K562 (cell line): ENCODE results near the gene PYGO2. TPM values are rescaled to one million over a fixed set of nuclear protein-coding genes. Genes with fewer than 3 reads are reported as not detected.

ENCODE experiments used
- ATF2 ChIP-seq: sonication (generic); formaldehyde crosslinking; IDR thresholded peaks from 2 replicates; pipeline ENCODE4 v1.8.1; 2022; ENCODE audit warnings: missing genetic modification reagents
- BRD4 ChIP-seq: fragments of 200-600 bp; sonication (generic); IDR thresholded peaks from 2 replicates; pipeline ENCODE4 v1.6.1; 2017; ENCODE audit warnings: inconsistent platforms
- C11orf30 ChIP-seq: fragments of 450-650 bp; IDR thresholded peaks from 2 replicates; pipeline ENCODE4 v1.6.1; 2016; ENCODE audit warnings: low read depth, mild to moderate bottlenecking
- CHD4 ChIP-seq: fragments of 200-600 bp; sonication (generic); IDR thresholded peaks from 3 replicates; pipeline ENCODE4 v1.6.1; 2012; ENCODE audit warnings: low read depth, mild to moderate bottlenecking, mixed read lengths, low read length, inconsistent platforms; ENCODE audit not compliant: insufficient read depth, insufficient replicate concordance, poor library complexity, severe bottlenecking
- CREM ChIP-seq: IDR thresholded peaks from 2 replicates; pipeline ENCODE4 v1.6.1; 2014; ENCODE audit warnings: antibody characterized with exemption, low read depth
- EGR1 ChIP-seq: fragments of 450-650 bp; conservative IDR thresholded peaks from 2 replicates; pipeline ENCODE4 v1.6.1; 2017; ENCODE audit warnings: mild to moderate bottlenecking
- FOXK1 ChIP-seq: sonication (generic); formaldehyde crosslinking; IDR thresholded peaks from 2 replicates; pipeline ENCODE4 v1.8.0; 2022; ENCODE audit warnings: missing genetic modification reagents, mild to moderate bottlenecking, borderline replicate concordance
- FUS ChIP-seq: fragments of 200-400 bp; formaldehyde crosslinking; optimal IDR thresholded peaks from 2 replicates; pipeline ENCODE3; 2017; ENCODE audit warnings: low read depth, low read length
- NEUROD1 ChIP-seq: fragments of 150-350 bp; IDR thresholded peaks from 2 replicates; pipeline ENCODE4 v1.6.1; 2014; ENCODE audit warnings: borderline replicate concordance, low read length, low read depth; ENCODE audit not compliant: partially characterized antibody
- SMAD1 ChIP-seq: fragments of 150-350 bp; IDR thresholded peaks from 2 replicates; pipeline ENCODE4 v1.6.1; 2014; ENCODE audit warnings: low read length, low read depth; ENCODE audit not compliant: partially characterized antibody
- TRIM28 ChIP-seq: fragments of 450-650 bp; IDR thresholded peaks from 2 replicates; pipeline ENCODE4 v1.6.1; 2017
- ZNF217 ChIP-seq: sonication (generic); formaldehyde crosslinking; IDR thresholded peaks from 2 replicates; pipeline ENCODE4 v1.8.0; 2022; ENCODE audit warnings: mild to moderate bottlenecking, missing genetic modification reagents
- ZNF398 ChIP-seq: fragments of 250-450 bp; sonication (Bioruptor Pico); IDR thresholded peaks from 2 replicates; pipeline ENCODE4 v1.8.0; 2021; ENCODE audit warnings: moderate library complexity, mild to moderate bottlenecking, inconsistent platforms
- ZNF764 ChIP-seq: fragments of 250-450 bp; sonication (Bioruptor Pico); IDR thresholded peaks from 2 replicates; pipeline ENCODE4 v1.4.0; 2020; ENCODE audit warnings: low read depth, mild to moderate bottlenecking, moderate library complexity
- polyA plus RNA-seq, 8 experiments: library from polyadenylated mRNA; depleted of rRNA in 4 of 8; stranded (reverse) in 5 of 8; unstranded in 3 of 8; fragments of >200 nt; fragmentation: Nextera tagmentation in 2 of 8; fragmentation: Illumina TruSeq in 1 of 8; extraction: Ambion mirVana in 2 of 8; extraction: Trizol in 1 of 8; gene quantifications; 2 replicates each; pipeline versions ENCODE4 v1.2.1 to v1.2.3, GENCODE V29; 2011 to 2014; ENCODE audit warnings: inconsistent platforms in 1 of 8, missing spikeins in 1 of 8
- total RNA-seq, 7 experiments: library from RNA; depleted of rRNA in 6 of 7; stranded (reverse); fragments of >200 nt in 6 of 7; fragmentation: Illumina TruSeq in 2 of 7; extraction: Trizol in 2 of 7; gene quantifications; 2 replicates each; pipeline versions ENCODE4 v1.2.1 to v1.2.3, GENCODE V29; 2011 to 2021; ENCODE audit warnings: low replicate concordance in 1 of 7
- TF ChIP-seq, protein P1 (sequence below): fragments of 450-650 bp; formaldehyde crosslinking; IDR thresholded peaks from 2 replicates; pipeline ENCODE4 v1.4.0; 2020; ENCODE audit warnings: mild to moderate bottlenecking
- TF ChIP-seq, protein P2 (sequence below): sonication (generic); formaldehyde crosslinking; IDR thresholded peaks from 2 replicates; pipeline ENCODE4 v1.8.0; 2022; ENCODE audit warnings: missing genetic modification reagents, mild to moderate bottlenecking, moderate library complexity, borderline replicate concordance
- TF ChIP-seq, protein P3 (sequence below): fragments of 450-650 bp; IDR thresholded peaks from 2 replicates; pipeline ENCODE4 v1.6.1; 2016; ENCODE audit warnings: borderline replicate concordance
- TF ChIP-seq, protein P4 (sequence below): fragments of 450-650 bp; conservative IDR thresholded peaks from 2 replicates; pipeline ENCODE4 v1.6.1; 2016; ENCODE audit warnings: missing genetic modification characterization, low read depth, mild to moderate bottlenecking, control low read depth, missing compliant biosample characterization

Gene PYGO2
- total and polyA plus RNA-seq, 9 of the 15 experiments (the other 6 are each of a cell fraction or from before 2014, with no cell fraction given), result 8.3 to 36.2 (median 18.2) TPM

GRCh38 chr1:154998818-154999570 is 37.4 kb upstream of the PYGO2 start (continued):
- TF ChIP-seq, protein P1, sequence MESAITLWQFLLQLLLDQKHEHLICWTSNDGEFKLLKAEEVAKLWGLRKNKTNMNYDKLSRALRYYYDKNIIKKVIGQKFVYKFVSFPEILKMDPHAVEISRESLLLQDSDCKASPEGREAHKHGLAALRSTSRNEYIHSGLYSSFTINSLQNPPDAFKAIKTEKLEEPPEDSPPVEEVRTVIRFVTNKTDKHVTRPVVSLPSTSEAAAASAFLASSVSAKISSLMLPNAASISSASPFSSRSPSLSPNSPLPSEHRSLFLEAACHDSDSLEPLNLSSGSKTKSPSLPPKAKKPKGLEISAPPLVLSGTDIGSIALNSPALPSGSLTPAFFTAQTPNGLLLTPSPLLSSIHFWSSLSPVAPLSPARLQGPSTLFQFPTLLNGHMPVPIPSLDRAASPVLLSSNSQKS (CRISPR knock-in tag), result no peak
- TF ChIP-seq EGR1, result 0 out of 2 replicates have a peak, but pooled peaks have one; percentile 16
- no peak for TF ChIP-seq ZNF398 (CRISPR knock-in tag)
- TF ChIP-seq, protein P2, sequence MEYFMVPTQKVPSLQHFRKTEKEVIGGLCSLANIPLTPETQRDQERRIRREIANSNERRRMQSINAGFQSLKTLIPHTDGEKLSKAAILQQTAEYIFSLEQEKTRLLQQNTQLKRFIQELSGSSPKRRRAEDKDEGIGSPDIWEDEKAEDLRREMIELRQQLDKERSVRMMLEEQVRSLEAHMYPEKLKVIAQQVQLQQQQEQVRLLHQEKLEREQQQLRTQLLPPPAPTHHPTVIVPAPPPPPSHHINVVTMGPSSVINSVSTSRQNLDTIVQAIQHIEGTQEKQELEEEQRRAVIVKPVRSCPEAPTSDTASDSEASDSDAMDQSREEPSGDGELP (CRISPR knock-in tag), result peak; percentile 37; the same call in 1 of the 2 replicates
- TF ChIP-seq, protein P3, sequence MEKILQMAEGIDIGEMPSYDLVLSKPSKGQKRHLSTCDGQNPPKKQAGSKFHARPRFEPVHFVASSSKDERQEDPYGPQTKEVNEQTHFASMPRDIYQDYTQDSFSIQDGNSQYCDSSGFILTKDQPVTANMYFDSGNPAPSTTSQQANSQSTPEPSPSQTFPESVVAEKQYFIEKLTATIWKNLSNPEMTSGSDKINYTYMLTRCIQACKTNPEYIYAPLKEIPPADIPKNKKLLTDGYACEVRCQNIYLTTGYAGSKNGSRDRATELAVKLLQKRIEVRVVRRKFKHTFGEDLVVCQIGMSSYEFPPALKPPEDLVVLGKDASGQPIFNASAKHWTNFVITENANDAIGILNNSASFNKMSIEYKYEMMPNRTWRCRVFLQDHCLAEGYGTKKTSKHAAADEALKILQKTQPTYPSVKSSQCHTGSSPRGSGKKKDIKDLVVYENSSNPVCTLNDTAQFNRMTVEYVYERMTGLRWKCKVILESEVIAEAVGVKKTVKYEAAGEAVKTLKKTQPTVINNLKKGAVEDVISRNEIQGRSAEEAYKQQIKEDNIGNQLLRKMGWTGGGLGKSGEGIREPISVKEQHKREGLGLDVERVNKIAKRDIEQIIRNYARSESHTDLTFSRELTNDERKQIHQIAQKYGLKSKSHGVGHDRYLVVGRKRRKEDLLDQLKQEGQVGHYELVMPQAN, result no peak
- TF ChIP-seq TRIM28, result peak; percentile 49; the same call in 1 of the 2 replicates
- TF ChIP-seq FOXK1, result peak; percentile 61; the same call in 1 of the 2 replicates
- TF ChIP-seq, protein P4, sequence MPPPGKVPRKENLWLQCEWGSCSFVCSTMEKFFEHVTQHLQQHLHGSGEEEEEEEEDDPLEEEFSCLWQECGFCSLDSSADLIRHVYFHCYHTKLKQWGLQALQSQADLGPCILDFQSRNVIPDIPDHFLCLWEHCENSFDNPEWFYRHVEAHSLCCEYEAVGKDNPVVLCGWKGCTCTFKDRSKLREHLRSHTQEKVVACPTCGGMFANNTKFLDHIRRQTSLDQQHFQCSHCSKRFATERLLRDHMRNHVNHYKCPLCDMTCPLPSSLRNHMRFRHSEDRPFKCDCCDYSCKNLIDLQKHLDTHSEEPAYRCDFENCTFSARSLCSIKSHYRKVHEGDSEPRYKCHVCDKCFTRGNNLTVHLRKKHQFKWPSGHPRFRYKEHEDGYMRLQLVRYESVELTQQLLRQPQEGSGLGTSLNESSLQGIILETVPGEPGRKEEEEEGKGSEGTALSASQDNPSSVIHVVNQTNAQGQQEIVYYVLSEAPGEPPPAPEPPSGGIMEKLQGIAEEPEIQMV (tag), result no peak
- TF ChIP-seq ATF2 (CRISPR knock-in tag), result no peak
- TF ChIP-seq CREM, result peak; percentile 56; the same call in 1 of the 2 replicates
- TF ChIP-seq NEUROD1, result peak; percentile 60
- TF ChIP-seq ZNF217 (CRISPR knock-in tag), result no peak
- TF ChIP-seq SMAD1, result no peak
- 0 out of 2 replicates have a peak, but pooled peaks have one; percentile 2 for TF ChIP-seq BRD4
- TF ChIP-seq C11orf30, result no peak
- no peak for TF ChIP-seq CHD4
- TF ChIP-seq FUS, result no peak
- TF ChIP-seq ZNF764 (CRISPR knock-in tag), result no peak
